HepG2 (cell line): Measurements from ENCODE around the gene YEATS4. TPM values are rescaled to one million over a fixed set of nuclear protein-coding genes. Genes with fewer than 3 reads are reported as not detected.

Experiments
- KDM5B ChIP-seq: sonication (generic); formaldehyde crosslinking; IDR thresholded peaks from 2 replicates; pipeline ENCODE4 v1.4.0; 2020; ENCODE audit warnings: missing genetic modification reagents, mild to moderate bottlenecking, borderline replicate concordance
- MTF1 ChIP-seq: sonication (generic); formaldehyde crosslinking; IDR thresholded peaks from 2 replicates; pipeline ENCODE4 v1.5.0; 2020; ENCODE audit warnings: missing genetic modification reagents
- PHF5A ChIP-seq: IDR thresholded peaks from one replicate; pipeline ENCODE4 v1.6.1; 2018; ENCODE audit warnings: low read depth, missing genetic modification reagents; ENCODE audit not compliant: unreplicated experiment
- RBAK ChIP-seq: sonication (generic); formaldehyde crosslinking; IDR thresholded peaks from 2 replicates; pipeline ENCODE4 v1.5.1; 2020; ENCODE audit warnings: mild to moderate bottlenecking, missing genetic modification reagents
- SKIL ChIP-seq: sonication (generic); formaldehyde crosslinking; IDR thresholded peaks from 2 replicates; pipeline ENCODE4 v1.8.0; 2022; ENCODE audit warnings: missing genetic modification reagents, mild to moderate bottlenecking, moderate library complexity, borderline replicate concordance
- ZBTB20 ChIP-seq: sonication (generic); formaldehyde crosslinking; IDR thresholded peaks from 2 replicates; pipeline ENCODE4 v1.8.1; 2023; ENCODE audit warnings: missing genetic modification reagents, low read depth, mild to moderate bottlenecking, borderline replicate concordance
- ZFP36 ChIP-seq: fragments of 150-350 bp; IDR thresholded peaks from 2 replicates; pipeline ENCODE4 v1.6.1; 2018; ENCODE audit warnings: borderline replicate concordance, low read length, low read depth; ENCODE audit not compliant: partially characterized antibody
- ZMYM4 ChIP-seq: sonication (generic); formaldehyde crosslinking; IDR thresholded peaks from 2 replicates; pipeline ENCODE4 v1.8.1; 2023; ENCODE audit warnings: mild to moderate bottlenecking, missing genetic modification reagents
- ZNF142 ChIP-seq: sonication (generic); formaldehyde crosslinking; IDR thresholded peaks from 2 replicates; pipeline ENCODE4 v1.4.0; 2020; ENCODE audit warnings: missing genetic modification reagents
- ZSCAN20 ChIP-seq: sonication (generic); formaldehyde crosslinking; IDR thresholded peaks from 2 replicates; pipeline ENCODE4 v1.4.0; 2020; ENCODE audit warnings: missing genetic modification reagents, mild to moderate bottlenecking, borderline replicate concordance
- polyA plus RNA-seq, 8 experiments: library from polyadenylated mRNA; depleted of rRNA in 3 of 8; stranded (reverse) in 7 of 8; unstranded in 1 of 8; fragments of >200 nt; fragmentation: Illumina TruSeq in 4 of 8; extraction: Trizol in 4 of 8; gene quantifications; 2 replicates each; pipeline versions ENCODE4 v1.2.1 to v1.2.3, GENCODE V29; 2011 to 2016; ENCODE audit warnings: low read depth in 4 of 8, missing spikeins in 1 of 8, mixed read lengths in 1 of 8; ENCODE audit not compliant: insufficient read depth in 1 of 8
- total RNA-seq, 5 experiments: library from RNA; depleted of rRNA; stranded (reverse); fragments of >200 nt; fragmentation: Illumina TruSeq; extraction: Trizol; gene quantifications; 2 replicates each; pipeline ENCODE4 v1.2.3, GENCODE V29; 2016; ENCODE audit warnings: low read depth in 1 of 5
- TF ChIP-seq, protein P1 (sequence below): sonication (generic); formaldehyde crosslinking; IDR thresholded peaks from 2 replicates; pipeline ENCODE4 v1.5.0; 2020; ENCODE audit warnings: missing genetic modification reagents, mild to moderate bottlenecking, borderline replicate concordance
- TF ChIP-seq, protein P2 (sequence below): sonication (generic); formaldehyde crosslinking; IDR thresholded peaks from 2 replicates; pipeline ENCODE4 v1.5.1; 2020; ENCODE audit warnings: missing genetic modification reagents, mild to moderate bottlenecking, borderline replicate concordance
- TF ChIP-seq, protein P3 (sequence below): sonication (generic); formaldehyde crosslinking; IDR thresholded peaks from 2 replicates; pipeline ENCODE4 v1.4.0; 2020; ENCODE audit warnings: mild to moderate bottlenecking, missing genetic modification reagents

YEATS4 gene
- total and polyA plus RNA-seq, 2 of the 13 experiments (the other 11 are each of a cell fraction or from before 2014, with no cell fraction given): 16.8 to 45.0 TPM

DNA sequence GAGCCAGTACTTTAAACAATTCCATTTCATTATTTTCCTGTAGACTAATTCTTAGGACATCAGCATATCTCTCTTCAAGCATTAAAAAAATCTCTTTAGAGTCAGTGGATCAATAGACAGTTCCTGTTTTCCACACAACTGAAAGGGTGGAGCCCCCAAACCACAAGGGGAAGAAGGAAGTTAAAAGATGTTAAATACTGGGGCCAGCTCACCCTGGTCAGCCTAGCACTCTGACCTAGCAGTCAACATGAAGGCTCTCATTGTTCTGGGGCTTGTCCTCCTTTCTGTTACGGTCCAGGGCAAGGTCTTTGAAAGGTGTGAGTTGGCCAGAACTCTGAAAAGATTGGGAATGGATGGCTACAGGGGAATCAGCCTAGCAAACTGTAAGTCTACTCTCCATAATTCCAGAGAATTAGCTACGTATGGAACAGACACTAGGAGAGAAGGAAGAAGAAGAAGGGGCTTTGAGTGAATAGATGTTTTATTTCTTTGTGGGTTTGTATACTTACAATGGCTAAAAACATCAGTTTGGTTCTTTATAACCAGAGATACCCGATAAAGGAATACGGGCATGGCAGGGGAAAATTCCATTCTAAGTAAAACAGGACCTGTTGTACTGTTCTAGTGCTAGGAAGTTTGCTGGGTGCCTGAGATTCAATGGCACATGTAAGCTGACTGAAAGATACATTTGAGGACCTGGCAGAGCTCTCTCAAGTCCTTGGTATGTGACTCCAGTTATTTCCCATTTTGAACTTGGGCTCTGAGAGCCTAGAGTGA is 11.2 kb upstream of the YEATS4 start, which contains the start of gene LYZ (continued):
- TF ChIP-seq ZNF142 (no peak), ZBTB20 (CRISPR knock-in tag) (peak; percentile 62; the same call in 1 of the 2 replicates), KDM5B (CRISPR knock-in tag) (no peak), RBAK (CRISPR knock-in tag) (no peak), ZFP36 (no peak), ZSCAN20 (CRISPR knock-in tag) (no peak), MTF1 (CRISPR knock-in tag) (no peak), PHF5A (CRISPR knock-in tag) (no peak), SKIL (CRISPR knock-in tag) (peak; percentile 62; the same call in 1 of the 2 replicates), ZMYM4 (CRISPR knock-in tag) (peak; percentile 80)
- TF ChIP-seq, protein P1, sequence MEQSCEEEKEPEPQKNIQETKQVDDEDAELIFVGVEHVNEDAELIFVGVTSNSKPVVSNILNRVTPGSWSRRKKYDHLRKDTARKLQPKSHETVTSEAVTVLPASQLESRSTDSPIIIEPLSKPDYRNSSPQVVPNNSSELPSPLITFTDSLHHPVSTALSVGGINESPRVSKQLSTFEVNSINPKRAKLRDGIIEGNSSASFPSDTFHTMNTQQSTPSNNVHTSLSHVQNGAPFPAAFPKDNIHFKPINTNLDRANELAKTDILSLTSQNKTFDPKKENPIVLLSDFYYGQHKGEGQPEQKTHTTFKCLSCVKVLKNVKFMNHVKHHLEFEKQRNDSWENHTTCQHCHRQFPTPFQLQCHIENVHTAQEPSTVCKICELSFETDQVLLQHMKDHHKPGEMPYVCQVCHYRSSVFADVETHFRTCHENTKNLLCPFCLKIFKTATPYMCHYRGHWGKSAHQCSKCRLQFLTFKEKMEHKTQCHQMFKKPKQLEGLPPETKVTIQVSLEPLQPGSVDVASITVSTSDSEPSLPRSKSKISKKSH (CRISPR knock-in tag): no peak
- TF ChIP-seq, protein P2, sequence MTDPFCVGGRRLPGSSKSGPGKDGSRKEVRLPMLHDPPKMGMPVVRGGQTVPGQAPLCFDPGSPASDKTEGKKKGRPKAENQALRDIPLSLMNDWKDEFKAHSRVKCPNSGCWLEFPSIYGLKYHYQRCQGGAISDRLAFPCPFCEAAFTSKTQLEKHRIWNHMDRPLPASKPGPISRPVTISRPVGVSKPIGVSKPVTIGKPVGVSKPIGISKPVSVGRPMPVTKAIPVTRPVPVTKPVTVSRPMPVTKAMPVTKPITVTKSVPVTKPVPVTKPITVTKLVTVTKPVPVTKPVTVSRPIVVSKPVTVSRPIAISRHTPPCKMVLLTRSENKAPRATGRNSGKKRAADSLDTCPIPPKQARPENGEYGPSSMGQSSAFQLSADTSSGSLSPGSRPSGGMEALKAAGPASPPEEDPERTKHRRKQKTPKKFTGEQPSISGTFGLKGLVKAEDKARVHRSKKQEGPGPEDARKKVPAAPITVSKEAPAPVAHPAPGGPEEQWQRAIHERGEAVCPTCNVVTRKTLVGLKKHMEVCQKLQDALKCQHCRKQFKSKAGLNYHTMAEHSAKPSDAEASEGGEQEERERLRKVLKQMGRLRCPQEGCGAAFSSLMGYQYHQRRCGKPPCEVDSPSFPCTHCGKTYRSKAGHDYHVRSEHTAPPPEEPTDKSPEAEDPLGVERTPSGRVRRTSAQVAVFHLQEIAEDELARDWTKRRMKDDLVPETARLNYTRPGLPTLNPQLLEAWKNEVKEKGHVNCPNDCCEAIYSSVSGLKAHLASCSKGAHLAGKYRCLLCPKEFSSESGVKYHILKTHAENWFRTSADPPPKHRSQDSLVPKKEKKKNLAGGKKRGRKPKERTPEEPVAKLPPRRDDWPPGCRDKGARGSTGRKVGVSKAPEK (CRISPR knock-in tag): no peak
- TF ChIP-seq, protein P3, sequence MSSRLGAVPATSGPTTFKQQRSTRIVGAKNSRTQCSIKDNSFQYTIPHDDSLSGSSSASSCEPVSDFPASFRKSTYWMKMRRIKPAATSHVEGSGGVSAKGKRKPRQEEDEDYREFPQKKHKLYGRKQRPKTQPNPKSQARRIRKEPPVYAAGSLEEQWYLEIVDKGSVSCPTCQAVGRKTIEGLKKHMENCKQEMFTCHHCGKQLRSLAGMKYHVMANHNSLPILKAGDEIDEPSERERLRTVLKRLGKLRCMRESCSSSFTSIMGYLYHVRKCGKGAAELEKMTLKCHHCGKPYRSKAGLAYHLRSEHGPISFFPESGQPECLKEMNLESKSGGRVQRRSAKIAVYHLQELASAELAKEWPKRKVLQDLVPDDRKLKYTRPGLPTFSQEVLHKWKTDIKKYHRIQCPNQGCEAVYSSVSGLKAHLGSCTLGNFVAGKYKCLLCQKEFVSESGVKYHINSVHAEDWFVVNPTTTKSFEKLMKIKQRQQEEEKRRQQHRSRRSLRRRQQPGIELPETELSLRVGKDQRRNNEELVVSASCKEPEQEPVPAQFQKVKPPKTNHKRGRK (CRISPR knock-in tag): no peak
